Mesodermal cell (in vitro differentiated cells): Measurements from ENCODE around the gene CCNY.
"Not testable (repeated sequence)": the region's sequence is repeated elsewhere in the genome, so short reads cannot be mapped to it uniquely, and the experiment has no call there.

ENCODE experiments used
- H3K27ac ChIP-seq: 2 replicates; pipeline ENCODE4 v1.7.0; 2013; ENCODE audit warnings: mild to moderate bottlenecking, low read depth, low read length, moderate library complexity; ENCODE audit not compliant: severe bottlenecking
- H3K36me3 ChIP-seq: 2 replicates; pipeline ENCODE4 v1.7.1; 2013; ENCODE audit warnings: mild to moderate bottlenecking, low read length, moderate library complexity; ENCODE audit not compliant: control insufficient read depth, insufficient read depth
- H3K4me1 ChIP-seq: one replicate; pipeline ENCODE4 v1.7.1; 2013; ENCODE audit warnings: mild to moderate bottlenecking, low read length; ENCODE audit not compliant: insufficient read depth, control insufficient read depth, poor library complexity, severe bottlenecking
- H3K4me3 ChIP-seq: 2 replicates; pipeline ENCODE4 v1.7.0; 2013; ENCODE audit warnings: low read length, control low read depth, mild to moderate bottlenecking; ENCODE audit not compliant: insufficient read depth, poor library complexity, severe bottlenecking; ENCODE audit errors: extremely low read depth
- H3K9me3 ChIP-seq: 2 replicates; pipeline ENCODE4 v1.7.1; 2013; ENCODE audit warnings: mild to moderate bottlenecking, low read length, moderate library complexity; ENCODE audit not compliant: control insufficient read depth
- WGBS, 2 experiments: methylation state at CpG; one replicate each; pipeline ENCODE4 v1.1.5; 2013; ENCODE audit warnings: missing lambda C conversion rate in 2 of 2; ENCODE audit not compliant: insufficient coverage in 2 of 2; 5-methylcytosine and 5-hydroxymethylcytosine counted together

The CCNY gene

DNA sequence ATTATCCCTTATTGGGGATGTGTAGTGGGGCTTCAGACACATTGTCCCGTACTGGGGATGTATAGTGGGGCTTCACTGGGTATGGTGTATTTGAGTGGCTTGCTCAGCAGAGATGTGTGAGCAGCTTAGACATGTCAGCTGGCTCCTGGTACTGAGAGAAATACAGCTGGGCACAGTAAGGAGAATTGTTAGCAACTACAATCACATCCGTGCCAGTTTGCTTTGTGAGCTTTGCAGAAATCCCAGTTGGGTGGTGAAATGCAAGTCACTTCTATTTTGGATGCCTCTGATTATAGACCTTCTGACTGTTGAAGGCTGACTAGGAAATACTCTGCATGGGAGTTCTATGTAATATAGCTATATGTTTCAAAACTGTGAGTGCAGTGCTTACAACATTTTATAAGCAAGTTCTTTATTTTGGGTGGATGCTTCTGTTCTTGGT, 10.8 kb downstream of the CCNY start:
- 84 to 88% methylated on average over 2 of the region's 2 CpGs for WGBS, 2 experiments
- Histone ChIP-seq H3K36me3 (peaks cover 5% of the 10 kb centered on the region), H3K4me3 (no peak overlapping the region), H3K9me3 (no peaks in the 10 kb centered on the region), H3K27ac (no peak overlapping the region), H3K4me1 (peaks cover 15% of the 10 kb centered on the region)

DNA sequence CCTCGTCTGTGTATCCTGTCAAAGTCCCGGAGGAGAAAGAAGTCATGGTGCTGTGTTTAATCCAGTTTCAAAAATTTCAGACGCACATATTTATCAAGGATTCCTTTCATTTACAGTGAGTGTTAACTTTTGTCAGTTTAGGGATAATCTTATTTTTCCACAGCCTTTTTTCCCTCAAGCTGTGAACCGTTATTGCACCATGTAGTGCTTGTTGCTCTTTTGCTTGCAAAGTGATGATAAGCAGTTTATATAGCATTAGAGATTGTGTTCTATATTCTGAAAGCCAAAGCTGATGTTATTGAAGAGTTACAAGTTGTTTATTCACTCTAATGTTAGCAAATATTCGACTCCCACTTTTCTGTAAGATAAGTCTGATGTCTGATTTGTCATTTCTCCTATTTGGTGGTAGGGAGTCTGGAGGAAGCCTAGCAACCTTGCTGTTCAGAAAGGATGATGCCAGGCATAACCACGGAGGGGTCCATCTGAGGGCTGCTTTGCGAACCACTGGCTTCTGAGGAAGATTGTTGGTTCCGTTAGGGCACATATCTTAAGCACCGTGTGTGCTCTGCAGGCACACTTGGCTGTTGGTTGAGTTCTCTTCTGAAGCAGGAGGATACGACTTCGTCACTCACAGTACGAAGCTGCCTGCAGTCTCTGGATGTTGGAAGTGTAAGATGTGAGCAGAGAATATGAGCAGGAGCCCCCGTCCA, 11.7 kb downstream of the CCNY start:
- peaks cover 5% of the 10 kb centered on the region for H3K36me3 ChIP-seq
- no peaks in the 10 kb centered on the region for H3K9me3 ChIP-seq
- peaks cover 15% of the 10 kb centered on the region for H3K4me1 ChIP-seq
- H3K27ac ChIP-seq = no peak overlapping the region
- 78 to 92% methylated on average over 8 to 9 of the region's 13 CpGs for WGBS, 2 experiments
- H3K4me3 ChIP-seq = no peak overlapping the region

DNA sequence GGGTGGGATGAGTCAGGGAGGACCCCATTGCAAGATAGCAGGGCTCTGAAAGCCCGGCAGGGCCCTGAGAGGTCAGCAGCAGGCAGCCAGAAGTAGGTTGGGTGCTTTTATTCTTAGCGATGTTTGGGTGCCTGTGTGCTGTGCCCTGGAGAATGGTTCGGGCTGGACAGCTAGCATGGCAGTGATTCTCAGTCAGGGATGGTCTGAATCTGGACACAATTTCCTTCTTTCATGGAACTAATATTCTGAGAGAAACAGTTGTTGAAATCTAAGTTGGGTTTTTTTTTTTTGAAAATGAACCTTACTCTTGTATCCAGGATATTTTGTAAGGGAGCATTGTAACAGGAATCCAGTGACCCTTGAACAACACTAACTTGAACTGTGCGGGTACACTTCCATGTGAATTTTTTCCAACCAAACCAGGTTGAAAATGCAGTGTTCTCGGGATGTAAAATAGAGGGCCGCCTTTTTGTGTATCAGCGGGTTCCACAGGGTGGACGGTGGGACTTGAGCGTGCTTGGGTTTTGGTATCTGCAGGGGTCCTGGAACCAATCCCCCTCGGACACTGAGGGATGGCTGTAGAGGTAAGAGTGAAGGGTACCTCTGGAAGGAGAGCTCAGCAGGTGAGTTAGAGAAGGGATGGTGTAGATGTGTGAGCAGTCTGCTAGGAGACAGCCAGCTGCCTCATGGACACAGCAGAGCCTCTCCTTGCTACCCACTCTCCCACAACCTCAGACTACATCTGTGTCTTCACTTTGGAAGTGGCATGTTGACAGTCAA, 12.5 kb downstream of the CCNY start:
- WGBS, 2 experiments = 96 to 97% methylated on average over 8 to 9 of the region's 10 CpGs
- Histone ChIP-seq H3K4me3 (no peak overlapping the region), H3K4me1 (peaks cover 15% of the 10 kb centered on the region), H3K9me3 (no peaks in the 10 kb centered on the region), H3K36me3 (peaks cover 5% of the 10 kb centered on the region), H3K27ac (no peak overlapping the region)

DNA sequence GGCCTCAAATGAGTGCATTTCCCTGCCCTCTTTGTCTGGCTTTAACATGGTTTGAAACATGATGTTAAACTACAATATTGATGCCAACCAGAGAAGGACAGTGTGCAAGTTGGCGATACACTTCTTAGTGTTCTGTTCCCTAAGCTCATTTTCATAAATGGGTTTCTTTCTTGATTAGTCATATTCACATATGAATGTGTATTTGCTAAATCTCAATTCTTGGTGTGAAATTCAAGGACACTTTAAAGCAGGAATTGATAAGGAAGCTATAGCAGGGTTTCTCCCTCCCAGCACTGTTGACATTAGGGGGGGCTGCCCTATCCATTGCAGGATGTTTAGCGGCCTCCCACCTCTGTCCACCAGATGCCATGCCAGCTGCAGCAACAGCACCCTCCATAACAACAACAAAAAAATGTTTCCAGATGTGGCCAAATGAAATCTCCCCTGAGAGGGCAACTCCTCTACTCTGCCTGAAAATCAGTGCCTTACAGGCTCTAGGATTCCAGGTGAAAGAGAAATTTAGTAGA, 13.1 kb downstream of the CCNY start:
- WGBS, 2 experiments = no CpG with 5 or more reads among the region's 2 CpGs
- Histone ChIP-seq H3K4me3 (no peak overlapping the region), H3K27ac (no peak overlapping the region), H3K36me3 (no peaks in the 10 kb centered on the region), H3K9me3 (no peaks in the 10 kb centered on the region), H3K4me1 (peaks cover 15% of the 10 kb centered on the region)

DNA sequence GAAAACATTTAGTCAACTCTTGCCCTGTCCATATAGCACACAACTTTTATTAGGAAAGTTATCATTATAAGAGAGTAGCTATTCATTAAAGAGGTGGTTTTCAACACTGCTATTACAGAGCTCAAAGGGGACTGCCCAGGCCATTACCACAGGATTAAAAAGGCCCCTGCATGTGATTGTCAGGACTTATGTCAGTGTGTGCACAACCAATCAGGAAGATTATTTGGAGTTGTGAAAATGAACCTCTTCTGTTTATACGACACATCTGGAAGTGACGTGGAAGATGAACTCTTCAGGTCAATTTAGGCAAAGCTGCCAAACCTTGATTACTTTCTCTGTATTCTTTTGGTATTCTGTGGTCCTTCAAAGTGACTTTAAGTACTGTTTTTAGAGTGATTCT, 14.7 kb downstream of the CCNY start:
- no peaks in the 10 kb centered on the region for H3K9me3 ChIP-seq
- 100% methylated on average over 1 to 2 of the region's 2 CpGs for WGBS, 2 experiments
- no peak overlapping the region for H3K27ac ChIP-seq
- no peak overlapping the region for H3K4me3 ChIP-seq
- H3K36me3 ChIP-seq = no peaks in the 10 kb centered on the region
- H3K4me1 ChIP-seq = peaks cover 15% of the 10 kb centered on the region

DNA sequence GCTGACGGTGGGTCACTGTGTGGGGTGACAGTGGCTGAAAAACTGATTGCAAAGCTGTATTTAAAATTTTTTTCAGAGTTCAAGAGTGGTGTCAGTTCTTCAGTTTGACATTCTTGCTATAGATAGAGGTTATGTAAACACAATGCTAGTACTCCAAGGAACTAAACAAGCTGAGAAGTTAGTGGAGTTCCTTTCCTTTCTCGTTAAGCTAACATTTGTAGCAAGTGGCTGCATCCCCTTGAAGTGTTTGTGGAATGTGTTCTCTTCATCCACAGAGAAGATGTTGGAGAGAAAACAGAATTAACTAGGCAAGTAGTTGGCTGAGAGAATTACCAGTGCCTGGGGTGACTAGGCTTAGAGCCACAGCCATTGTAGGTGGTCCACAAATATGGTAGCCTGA, 15.8 kb downstream of the CCNY start:
- peaks cover 15% of the 10 kb centered on the region for H3K4me1 ChIP-seq
- WGBS, 2 experiments = 89% methylated on average over 2 of the region's 2 CpGs; no CpG with 5 or more reads in 1 of the 2 experiments
- no peaks in the 10 kb centered on the region for H3K9me3 ChIP-seq
- no peak overlapping the region for H3K4me3 ChIP-seq
- no peak overlapping the region for H3K27ac ChIP-seq
- H3K36me3 ChIP-seq = no peaks in the 10 kb centered on the region

DNA sequence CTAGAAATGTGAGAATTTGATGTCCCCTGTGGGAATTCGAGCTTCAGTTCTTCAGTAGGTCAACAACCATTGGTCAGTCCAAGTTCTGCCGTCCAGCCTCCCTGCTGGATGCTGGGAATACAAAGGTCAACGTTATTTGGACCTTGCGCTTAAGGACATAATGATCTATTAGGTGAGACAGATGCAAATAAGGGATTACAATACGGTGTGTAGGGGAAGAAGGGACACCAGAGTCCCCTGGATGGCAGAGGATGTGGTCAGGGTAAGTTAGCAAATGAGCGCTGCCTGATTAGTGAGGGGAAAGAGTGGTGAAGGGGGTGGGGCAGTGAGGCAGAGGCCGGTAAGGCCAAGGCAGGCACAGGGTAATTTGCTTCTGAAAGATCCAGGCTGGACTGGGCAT, 16.2 kb downstream of the CCNY start:
- H3K36me3 ChIP-seq = no peaks in the 10 kb centered on the region
- H3K4me3 ChIP-seq = no peak overlapping the region
- no peaks in the 10 kb centered on the region for H3K9me3 ChIP-seq
- H3K4me1 ChIP-seq = peaks cover 15% of the 10 kb centered on the region
- H3K27ac ChIP-seq = no peak overlapping the region
- WGBS, 2 experiments = 95 to 96% methylated on average over 5 to 7 of the region's 7 CpGs

DNA sequence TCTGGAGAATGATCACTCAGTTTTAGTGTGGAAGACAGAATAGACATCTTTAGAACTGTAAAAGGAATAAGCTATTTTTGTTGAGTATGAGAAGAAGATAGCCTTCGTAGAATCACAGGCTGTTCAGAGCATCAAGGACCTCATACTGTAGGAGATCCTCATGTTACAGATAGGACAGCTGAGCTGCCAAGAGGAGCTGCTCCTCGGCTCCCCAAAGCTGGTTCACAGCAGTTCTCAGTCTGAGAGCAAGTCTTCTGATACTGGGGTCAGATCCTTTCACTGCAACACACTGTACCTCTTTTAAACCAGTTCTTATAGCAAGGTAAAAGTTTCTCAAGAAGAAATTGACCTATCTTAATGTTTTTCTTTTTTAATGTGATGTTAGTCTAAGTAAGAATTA, 17.1 kb downstream of the CCNY start:
- no peak overlapping the region for H3K27ac ChIP-seq
- no peaks in the 10 kb centered on the region for H3K9me3 ChIP-seq
- WGBS, 2 experiments = 90 to 100% methylated on average over 1 to 2 of the region's 2 CpGs
- H3K4me3 ChIP-seq = no peak overlapping the region
- H3K4me1 ChIP-seq = peaks cover 15% of the 10 kb centered on the region
- H3K36me3 ChIP-seq = no peaks in the 10 kb centered on the region

DNA sequence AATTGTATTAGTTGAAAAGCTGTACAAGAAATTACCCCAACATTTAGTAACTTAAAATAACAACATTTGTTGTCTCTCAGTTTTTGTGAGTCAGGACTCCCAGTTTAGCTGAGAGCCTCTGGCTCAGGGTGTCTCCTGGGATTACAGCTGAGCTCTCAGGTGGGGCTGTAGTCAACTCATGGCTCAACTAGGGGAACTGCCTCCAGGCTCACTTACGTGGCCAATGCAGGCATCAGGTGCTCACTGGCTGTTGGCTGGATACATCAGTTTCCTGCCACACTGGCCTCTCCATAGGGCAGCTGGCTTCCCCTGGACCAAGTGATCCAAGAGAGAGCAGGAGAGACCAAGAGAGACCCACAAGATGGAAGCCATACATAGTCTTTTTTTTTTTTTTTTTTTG, 17.5 kb downstream of the CCNY start:
- H3K27ac ChIP-seq = no peak overlapping the region
- H3K36me3 ChIP-seq = no peaks in the 10 kb centered on the region
- 90 to 100% methylated on average over 1 of the region's 1 CpG for WGBS, 2 experiments
- no peaks in the 10 kb centered on the region for H3K9me3 ChIP-seq
- H3K4me1 ChIP-seq = peaks cover 12% of the 10 kb centered on the region
- no peak overlapping the region for H3K4me3 ChIP-seq

DNA sequence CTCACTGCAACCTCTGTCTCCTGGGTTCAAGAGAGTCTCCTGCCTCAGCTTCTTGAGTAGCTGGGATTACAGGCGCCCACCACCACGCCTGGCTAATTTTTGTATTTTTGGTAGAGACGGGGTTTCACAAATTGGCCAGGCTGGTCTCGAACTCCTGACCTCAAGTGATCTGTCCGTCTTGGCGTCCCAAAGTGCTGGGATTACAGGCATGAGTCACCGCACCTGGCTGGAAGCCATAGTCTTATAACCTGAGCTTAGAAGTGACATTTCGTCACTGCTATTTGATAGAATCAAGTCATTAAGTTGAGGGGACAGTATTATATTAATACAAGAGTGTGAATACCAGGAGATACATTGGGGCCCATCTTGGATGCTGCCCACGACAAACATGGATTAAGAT, 17.9 kb downstream of the CCNY start:
- not testable (repeated sequence) for H3K4me3 ChIP-seq, H3K9me3 ChIP-seq, H3K27ac ChIP-seq, H3K36me3 ChIP-seq, H3K4me1 ChIP-seq
- 96 to 98% methylated on average over 9 of the region's 9 CpGs for WGBS, 2 experiments
